Fibroblast of peridontal ligament (primary cell): ENCODE results near the gene ZAP70.

Experiments used
- DNase-seq: peaks from one replicate; pipeline ENCODE4 v3.0.0-alpha.2; 2010; ENCODE audit errors: extremely low read depth

Gene ZAP70

GRCh38 chr2:97750017-97750416, 36.6 kb downstream of the ZAP70 start:
- no peak for DNase-seq

- peak; percentile 25 for DNase-seq
Measured at GRCh38 chr2:97751752-97752151, 38.4 kb downstream of the ZAP70 start.

- DNase-seq: peak; percentile 57
Measured at GRCh38 chr2:97752342-97753334, 39.3 kb downstream of the ZAP70 start.

- no peak for DNase-seq
Measured at GRCh38 chr2:97754690-97755346, 41.4 kb downstream of the ZAP70 start.

- DNase-seq: no peak
Measured at GRCh38 chr2:97755491-97755890, 42.1 kb downstream of the ZAP70 start.

GRCh38 chr2:97757062-97757461, 43.7 kb downstream of the ZAP70 start:
- no peak for DNase-seq

- peak; percentile 57 for DNase-seq
Measured at GRCh38 chr2:97758131-97758705, 44.8 kb downstream of the ZAP70 start.

- DNase-seq: no peak
Measured at GRCh38 chr2:97759727-97760407, 46.5 kb downstream of the ZAP70 start.

GRCh38 chr2:97760480-97761049, 47.2 kb downstream of the ZAP70 start:
- DNase-seq: no peak

GRCh38 chr2:97761192-97761591, 47.8 kb downstream of the ZAP70 start:
- no peak for DNase-seq

GRCh38 chr2:97763176-97763845, 49.9 kb downstream of the ZAP70 start:
- no peak for DNase-seq

GRCh38 chr2:97764559-97765263, 51.3 kb downstream of the ZAP70 start:
- no peak for DNase-seq

GRCh38 chr2:97765933-97766332, 52.6 kb downstream of the ZAP70 start:
- DNase-seq: no peak

GRCh38 chr2:97766567-97766966, 53.2 kb downstream of the ZAP70 start:
- no peak for DNase-seq

- no peak for DNase-seq
Measured at GRCh38 chr2:97769308-97769707, 55.9 kb downstream of the ZAP70 start.

GRCh38 chr2:97769711-97770110, 56.3 kb downstream of the ZAP70 start:
- no peak for DNase-seq

GRCh38 chr2:97770445-97770844, 57.1 kb downstream of the ZAP70 start:
- no peak for DNase-seq

GRCh38 chr2:97774425-97774824, 61.0 kb downstream of the ZAP70 start:
- peak; percentile 3 for DNase-seq

- DNase-seq: no peak
Measured at GRCh38 chr2:97775074-97775473, 61.7 kb downstream of the ZAP70 start.

GRCh38 chr2:97779141-97779540, 65.8 kb downstream of the ZAP70 start:
- DNase-seq: no peak
